ENCODE data around the gene ATP8B1. TPM values are rescaled to one million over a fixed set of nuclear protein-coding genes. Genes with fewer than 3 reads are reported as not detected.

ATP8B1 gene
- total and polyA plus RNA-seq, 2 of the 4 experiments (the other 2 are of a cell fraction): 64.3 to 136 TPM

DNA sequence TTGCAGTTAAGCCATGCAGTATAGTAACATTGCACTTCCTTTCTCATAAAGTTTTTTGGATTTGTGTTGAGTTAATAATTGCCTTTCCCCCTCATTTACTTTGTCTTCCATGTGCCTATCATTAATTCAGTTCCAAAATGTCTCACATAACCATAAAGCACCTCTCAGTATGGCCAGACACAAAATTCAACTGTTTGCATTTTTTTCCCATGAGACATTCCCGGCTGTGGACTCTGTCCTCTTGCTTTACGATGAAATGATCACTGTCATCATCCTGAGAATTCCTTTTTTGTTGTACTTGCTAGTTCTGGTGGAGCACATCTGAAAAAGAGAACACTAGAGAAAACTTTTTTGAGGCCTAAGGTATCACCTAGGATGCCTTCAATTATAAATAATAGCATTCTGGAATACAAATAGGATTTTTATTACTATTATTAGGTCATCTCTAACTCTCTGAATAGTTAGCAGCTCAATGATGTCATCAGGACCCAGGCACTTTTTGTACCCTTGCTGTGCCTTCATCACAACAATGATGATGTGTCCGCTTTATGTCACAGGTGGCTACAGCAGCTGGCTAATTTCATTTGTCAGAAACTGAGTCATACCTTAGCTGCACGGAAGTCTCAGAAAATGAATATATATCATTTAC lies 8.5 kb upstream of the ATP8B1 start:
- Histone ChIP-seq H3K9me1 (ENCODE audit: insufficient read depth, low read length) (peaks cover 20% of the 10 kb centered on the region), H3K79me1 (ENCODE audit: low read depth in 1 of 2, low read length in 2 of 2) (peaks cover 0 to 11% of the 10 kb centered on the region in 2 experiments; a peak in 2 of 4 replicates), H3K23ac (ENCODE audit: low read depth, low read length) (peak overlapping the region; percentile 66; the same call in 1 of the 2 replicates), H4K8ac (ENCODE audit: low read depth in 2 of 2, low read length in 2 of 2) (peak overlapping the region; percentile 90 to 91), H4K91ac (ENCODE audit: insufficient read depth, low read depth, low read length) (peak overlapping the region; percentile 97), H2BK120ac (ENCODE audit: low read depth, low read length) (peak overlapping the region; percentile 96), H3K36me3 (ENCODE audit: control insufficient read depth, insufficient read depth, low read length) (no peaks in the 10 kb centered on the region), H3K18ac (ENCODE audit: low read depth, low read length) (peak overlapping the region; percentile 86; the same call in 1 of the 2 replicates), H3K9me3 (ENCODE audit: control insufficient read depth, insufficient read depth, low read length) (peaks cover 6% of the 10 kb centered on the region; the same call in 1 of the 2 replicates), H3K14ac (replicated peaks; ENCODE audit: low read depth, low read length) (peak overlapping the region; percentile 90), H3K4ac (ENCODE audit: low read depth, low read length) (peak overlapping the region; percentile 95), H2BK20ac (ENCODE audit: low read depth, low read length) (peak overlapping the region; percentile 97), H2BK5ac (ENCODE audit: low read depth, low read length, poor library complexity, severe bottlenecking) (peak overlapping the region; percentile 99), H2BK15ac (ENCODE audit: low read depth, low read length) (peak overlapping the region; percentile 100; the same call in 2 of the 3 replicates), H3K4me2 (ENCODE audit: low read depth, low read length) (no peak overlapping the region; the same call in 1 of the 2 replicates), H4K20me1 (ENCODE audit: insufficient read depth, low read length) (no peaks in the 10 kb centered on the region), H3K4me3 (ENCODE audit: insufficient read depth, low read depth, low read length) (no peak overlapping the region), H3K27ac (ENCODE audit: insufficient read depth, low read length) (peak overlapping the region; percentile 2; the same call in 1 of the 2 replicates), H3K56ac (ENCODE audit: extremely low read depth, insufficient read depth, low read length) (peak overlapping the region; percentile 79; the same call in 1 of the 2 replicates), H3K4me1 (ENCODE audit: control insufficient read depth, insufficient read depth, low read length) (peaks cover 5% of the 10 kb centered on the region; the same call in 1 of the 2 replicates), H3K27me3 (ENCODE audit: control insufficient read depth, insufficient read depth, low read length) (no peaks in the 10 kb centered on the region), H4K5ac (ENCODE audit: low read depth, low read length) (peak overlapping the region; percentile 51; the same call in 1 of the 2 replicates), H2AK5ac (ENCODE audit: low read depth, low read length) (peak overlapping the region; percentile 99), H3K9ac (ENCODE audit: low read depth, low read length) (no peak overlapping the region), H2AK9ac (replicated peaks; ENCODE audit: low read depth, low read length, poor library complexity) (no peak overlapping the region), H2AFZ (replicated peaks; ENCODE audit: low read length, poor library complexity) (no peak overlapping the region)
- CTCF ChIA-PET: interaction anchor here (0.6 kb wide), 1 partner anchor 402 kb away, joined by 4 read pairs; no protein-coding TSS in a partner anchor
- POLR2A ChIA-PET (ENCODE audit: unreplicated experiment): no interaction called here
- intact Hi-C loops (cut with micrococcal nuclease) (no loop called here), in situ Hi-C loops (cut with MboI; ENCODE audit: low sequenced_read_pairs) (no loop called here), dilution Hi-C loops (cut with HindIII; ENCODE audit: low sequenced_read_pairs, unreplicated experiment) (no loop called here)
- TF ChIP-seq CEBPB (IDR thresholded peaks at IDR 0.05; ENCODE audit: low read depth, low read length) (no peak), MXI1 (IDR thresholded peaks at IDR 0.05; ENCODE audit: borderline replicate concordance, low read depth, low read length) (no peak), MAZ (IDR thresholded peaks at IDR 0.05; ENCODE audit: borderline replicate concordance, low read depth, low read length) (no peak), BHLHE40 (IDR thresholded peaks at IDR 0.05; ENCODE audit: low read depth, low read length) (no peak), RFX5 (IDR thresholded peaks at IDR 0.05; ENCODE audit: low read depth, low read length) (no peak), MAFK (IDR thresholded peaks at IDR 0.05; ENCODE audit: low read depth, low read length) (no peak), SMC3 (IDR thresholded peaks at IDR 0.05; ENCODE audit: low read depth, low read length) (no peak)
- TF ChIP-seq, protein P1, sequence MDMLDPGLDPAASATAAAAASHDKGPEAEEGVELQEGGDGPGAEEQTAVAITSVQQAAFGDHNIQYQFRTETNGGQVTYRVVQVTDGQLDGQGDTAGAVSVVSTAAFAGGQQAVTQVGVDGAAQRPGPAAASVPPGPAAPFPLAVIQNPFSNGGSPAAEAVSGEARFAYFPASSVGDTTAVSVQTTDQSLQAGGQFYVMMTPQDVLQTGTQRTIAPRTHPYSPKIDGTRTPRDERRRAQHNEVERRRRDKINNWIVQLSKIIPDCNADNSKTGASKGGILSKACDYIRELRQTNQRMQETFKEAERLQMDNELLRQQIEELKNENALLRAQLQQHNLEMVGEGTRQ (IDR thresholded peaks at IDR 0.05; ENCODE audit: low read depth, low read length): no peak
- TF ChIP-seq, protein P2, sequence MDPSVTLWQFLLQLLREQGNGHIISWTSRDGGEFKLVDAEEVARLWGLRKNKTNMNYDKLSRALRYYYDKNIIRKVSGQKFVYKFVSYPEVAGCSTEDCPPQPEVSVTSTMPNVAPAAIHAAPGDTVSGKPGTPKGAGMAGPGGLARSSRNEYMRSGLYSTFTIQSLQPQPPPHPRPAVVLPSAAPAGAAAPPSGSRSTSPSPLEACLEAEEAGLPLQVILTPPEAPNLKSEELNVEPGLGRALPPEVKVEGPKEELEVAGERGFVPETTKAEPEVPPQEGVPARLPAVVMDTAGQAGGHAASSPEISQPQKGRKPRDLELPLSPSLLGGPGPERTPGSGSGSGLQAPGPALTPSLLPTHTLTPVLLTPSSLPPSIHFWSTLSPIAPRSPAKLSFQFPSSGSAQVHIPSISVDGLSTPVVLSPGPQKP (IDR thresholded peaks at IDR 0.05; ENCODE audit: borderline replicate concordance, low read depth, low read length): no peak
- no TSS peak for BruUV-seq (replicated peaks)
- DNase-seq (peak; percentile 60), ATAC-seq (ENCODE audit: low read depth) (no peak)
- no CpG with 5 or more reads among the region's 4 CpGs for WGBS, 2 experiments (ENCODE audit: extremely low coverage in 2 of 2, insufficient read length in 1 of 2)
